Measurements from ENCODE around the gene LRGUK. TPM values are rescaled to one million over a fixed set of nuclear protein-coding genes. Genes with fewer than 3 reads are reported as not detected.

Gene LRGUK
- polyA plus RNA-seq, 3 donors = 0.41 TPM; not detected in 2

DNA sequence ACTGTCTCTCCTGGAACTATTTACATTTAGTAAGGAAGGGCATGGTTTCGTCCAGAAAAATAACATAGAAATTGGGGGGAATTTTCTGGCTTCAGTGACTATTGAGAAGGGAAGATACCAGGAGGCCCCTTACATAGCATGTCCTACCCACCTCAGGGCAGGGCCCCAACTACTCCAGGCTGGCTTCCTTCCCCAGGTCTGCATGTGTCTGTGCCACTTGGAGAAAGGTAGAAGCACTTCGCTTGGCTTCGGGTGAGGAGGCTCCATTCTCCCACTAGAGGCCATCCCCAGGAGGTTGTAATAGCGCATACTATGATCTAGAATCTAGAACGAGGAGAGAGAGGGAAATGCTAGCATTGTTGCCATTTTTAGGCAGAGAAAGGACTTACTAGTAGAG is 14.7 kb downstream of the LRGUK start:
- Mint-ChIP-seq H3K9me3 (no peaks in the 10 kb centered on the region), H3K4me3 (no peak overlapping the region), H3K27me3 (ENCODE audit: low read depth in 3 of 3) (no peaks in the 10 kb centered on the region), H3K27ac (no peak overlapping the region), H3K36me3 (no peaks in the 10 kb centered on the region), H3K4me1 (peaks cover 4% of the 10 kb centered on the region)
- H3K4me2 ChIP-seq (replicated peaks; ENCODE audit: extremely low read depth, low read length, poor library complexity, severe bottlenecking) = no peak overlapping the region
- H3K79me2 ChIP-seq (ENCODE audit: insufficient read depth, low read length) = no peaks in the 10 kb centered on the region
- no peaks in the 10 kb centered on the region for H4K20me1 ChIP-seq (ENCODE audit: insufficient read depth, low read length)
- H2AFZ ChIP-seq (ENCODE audit: insufficient read depth, low read depth, low read length, poor library complexity, severe bottlenecking) = no peak overlapping the region
- no peak for DNase-seq
- WGBS (ENCODE audit: insufficient coverage) = no CpG with 5 or more reads among the region's 5 CpGs
- no peak overlapping the region for H3K9ac ChIP-seq (ENCODE audit: insufficient read depth, low read length, poor library complexity, severe bottlenecking)
- TF ChIP-seq CTCF (IDR thresholded peaks at IDR 0.05) = no peak
- peaks cover 4% of the 10 kb centered on the region in 2 donors for H3K4me1 ChIP-seq (ENCODE audit: control insufficient read depth in 1 of 2, insufficient read depth in 2 of 2, low read length in 2 of 2)
- H3K4me3 ChIP-seq (replicated peaks in 1 of 3; ENCODE audit: low read depth in 2 of 3, low read length in 3 of 3) = no peak overlapping the region
- no peak overlapping the region for H3K27ac ChIP-seq (ENCODE audit: low read depth in 1 of 2, low read length in 2 of 2)
- no peaks in the 10 kb centered on the region for H3K27me3 ChIP-seq (ENCODE audit: control insufficient read depth in 2 of 2, insufficient read depth in 2 of 2, low read length in 2 of 2)
- H3K36me3 ChIP-seq (replicated peaks in 1 of 2; ENCODE audit: control insufficient read depth in 1 of 2, insufficient read depth in 2 of 2, low read length in 2 of 2) = no peaks in the 10 kb centered on the region
- no peaks in the 10 kb centered on the region for H3K9me3 ChIP-seq (replicated peaks in 1 of 2; ENCODE audit: control insufficient read depth in 1 of 2, insufficient read depth in 1 of 2, low read length in 2 of 2)
- intact Hi-C loops (cut with micrococcal nuclease) = no loop called here

GRCh38 chr7:134153493-134154136 is 26.5 kb downstream of the LRGUK start:
- TF ChIP-seq CTCF (IDR thresholded peaks at IDR 0.05) = no peak

More at GRCh38 chr7:134153493-134154136, 26.5 kb downstream of the LRGUK start:
- Histone ChIP-seq H3K79me2 (ENCODE audit: insufficient read depth, low read length) (no peaks in the 10 kb centered on the region), H3K9me3 (replicated peaks in 1 of 2; ENCODE audit: control insufficient read depth in 1 of 2, insufficient read depth in 1 of 2, low read length in 2 of 2) (no peaks in the 10 kb centered on the region), H3K36me3 (replicated peaks in 1 of 2; ENCODE audit: control insufficient read depth in 1 of 2, insufficient read depth in 2 of 2, low read length in 2 of 2) (no peaks in the 10 kb centered on the region), H3K4me1 (ENCODE audit: control insufficient read depth in 1 of 2, insufficient read depth in 2 of 2, low read length in 2 of 2) (no peaks in the 10 kb centered on the region), H4K20me1 (ENCODE audit: insufficient read depth, low read length) (no peaks in the 10 kb centered on the region), H3K27me3 (ENCODE audit: control insufficient read depth in 2 of 2, insufficient read depth in 2 of 2, low read length in 2 of 2) (no peaks in the 10 kb centered on the region), H2AFZ (ENCODE audit: insufficient read depth, low read depth, low read length, poor library complexity, severe bottlenecking) (no peak overlapping the region), H3K4me3 (replicated peaks in 1 of 3; ENCODE audit: low read depth in 2 of 3, low read length in 3 of 3) (no peak overlapping the region), H3K9ac (ENCODE audit: insufficient read depth, low read length, poor library complexity, severe bottlenecking) (no peak overlapping the region), H3K27ac (ENCODE audit: low read depth in 1 of 2, low read length in 2 of 2) (no peak overlapping the region), H3K4me2 (replicated peaks; ENCODE audit: extremely low read depth, low read length, poor library complexity, severe bottlenecking) (no peak overlapping the region)
- Mint-ChIP-seq H3K27me3 (ENCODE audit: low read depth in 3 of 3) (peaks cover 0 to 6% (median 0%) of the 10 kb centered on the region in 3 donors), H3K4me3 (no peak overlapping the region), H3K27ac (no peak overlapping the region), H3K36me3 (no peaks in the 10 kb centered on the region), H3K9me3 (peaks cover 0 to 2% (median 0%) of the 10 kb centered on the region in 7 donors), H3K4me1 (no peaks in the 10 kb centered on the region)
- no peak for DNase-seq
- WGBS (ENCODE audit: insufficient coverage) = no CpG with 5 or more reads among the region's 3 CpGs
- intact Hi-C loops (cut with micrococcal nuclease) = no loop called here

All from CD14-positive monocyte (primary cell).